ENCODE data around the gene ALK.

DNA sequence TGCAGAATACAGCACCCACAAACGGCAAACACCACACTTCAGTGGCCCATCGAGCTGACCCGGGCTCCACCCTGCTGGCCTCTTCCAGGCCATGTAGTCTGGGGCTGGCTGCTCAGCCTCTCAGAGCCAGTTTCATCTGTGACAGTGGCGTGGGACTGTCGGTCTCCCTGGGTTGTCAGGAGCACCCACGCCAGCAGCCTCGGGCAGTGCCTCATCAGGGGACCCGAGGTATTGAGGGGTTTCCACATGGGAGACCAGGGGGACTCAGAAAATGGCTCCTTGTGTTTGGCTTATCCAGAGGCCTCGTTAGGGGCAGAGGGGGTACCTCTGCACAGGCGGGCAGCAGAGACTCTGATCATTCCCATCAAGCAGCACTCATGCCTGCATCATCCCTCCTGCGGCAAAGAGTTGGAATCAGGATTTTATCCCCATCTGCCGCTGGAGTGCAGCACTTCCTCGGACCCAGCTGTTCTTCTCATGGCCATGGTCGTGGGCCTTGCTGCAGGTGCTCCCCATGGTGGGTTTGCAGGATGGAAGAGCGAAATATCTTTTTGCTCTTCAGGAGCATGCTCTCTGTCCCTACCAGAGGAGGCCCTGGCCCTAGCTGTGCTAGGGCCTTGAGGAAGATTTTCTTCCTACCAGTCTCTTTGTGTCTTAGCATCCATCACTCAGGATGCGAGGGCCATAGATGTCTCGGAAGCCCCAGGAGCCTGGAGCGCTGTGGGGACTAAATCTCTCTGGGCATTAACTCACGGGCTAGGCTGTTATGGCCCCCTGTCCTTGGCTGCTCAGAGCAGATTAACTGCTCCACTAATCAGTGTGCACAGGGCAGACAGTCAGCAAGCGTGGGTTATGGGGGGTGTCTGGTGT, 705.4 kb downstream of the ALK start:
- TF ChIP-seq, protein P1, sequence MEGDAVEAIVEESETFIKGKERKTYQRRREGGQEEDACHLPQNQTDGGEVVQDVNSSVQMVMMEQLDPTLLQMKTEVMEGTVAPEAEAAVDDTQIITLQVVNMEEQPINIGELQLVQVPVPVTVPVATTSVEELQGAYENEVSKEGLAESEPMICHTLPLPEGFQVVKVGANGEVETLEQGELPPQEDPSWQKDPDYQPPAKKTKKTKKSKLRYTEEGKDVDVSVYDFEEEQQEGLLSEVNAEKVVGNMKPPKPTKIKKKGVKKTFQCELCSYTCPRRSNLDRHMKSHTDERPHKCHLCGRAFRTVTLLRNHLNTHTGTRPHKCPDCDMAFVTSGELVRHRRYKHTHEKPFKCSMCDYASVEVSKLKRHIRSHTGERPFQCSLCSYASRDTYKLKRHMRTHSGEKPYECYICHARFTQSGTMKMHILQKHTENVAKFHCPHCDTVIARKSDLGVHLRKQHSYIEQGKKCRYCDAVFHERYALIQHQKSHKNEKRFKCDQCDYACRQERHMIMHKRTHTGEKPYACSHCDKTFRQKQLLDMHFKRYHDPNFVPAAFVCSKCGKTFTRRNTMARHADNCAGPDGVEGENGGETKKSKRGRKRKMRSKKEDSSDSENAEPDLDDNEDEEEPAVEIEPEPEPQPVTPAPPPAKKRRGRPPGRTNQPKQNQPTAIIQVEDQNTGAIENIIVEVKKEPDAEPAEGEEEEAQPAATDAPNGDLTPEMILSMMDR (IDR thresholded peaks at IDR 0.05 in 2 of 3, conservative IDR thresholded peaks at IDR 0.05 in 1 of 3; ENCODE audit: control insufficient read depth in 2 of 3, extremely low read depth in 1 of 3, insufficient read depth in 1 of 3, low read depth in 3 of 3, low read length in 3 of 3), result no peak
- TF ChIP-seq FOXK2 (IDR thresholded peaks at IDR 0.05), result no peak
- no peak for TF ChIP-seq FOS (IDR thresholded peaks at IDR 0.05; ENCODE audit: borderline replicate concordance, extremely low read depth, insufficient read length)
- TF ChIP-seq, protein P2, sequence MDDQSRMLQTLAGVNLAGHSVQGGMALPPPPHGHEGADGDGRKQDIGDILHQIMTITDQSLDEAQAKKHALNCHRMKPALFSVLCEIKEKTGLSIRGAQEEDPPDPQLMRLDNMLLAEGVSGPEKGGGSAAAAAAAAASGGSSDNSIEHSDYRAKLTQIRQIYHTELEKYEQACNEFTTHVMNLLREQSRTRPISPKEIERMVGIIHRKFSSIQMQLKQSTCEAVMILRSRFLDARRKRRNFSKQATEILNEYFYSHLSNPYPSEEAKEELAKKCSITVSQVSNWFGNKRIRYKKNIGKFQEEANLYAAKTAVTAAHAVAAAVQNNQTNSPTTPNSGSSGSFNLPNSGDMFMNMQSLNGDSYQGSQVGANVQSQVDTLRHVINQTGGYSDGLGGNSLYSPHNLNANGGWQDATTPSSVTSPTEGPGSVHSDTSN (IDR thresholded peaks at IDR 0.05; ENCODE audit: insufficient replicate concordance, low read depth, low read length), result no peak
- TF ChIP-seq, protein P3, sequence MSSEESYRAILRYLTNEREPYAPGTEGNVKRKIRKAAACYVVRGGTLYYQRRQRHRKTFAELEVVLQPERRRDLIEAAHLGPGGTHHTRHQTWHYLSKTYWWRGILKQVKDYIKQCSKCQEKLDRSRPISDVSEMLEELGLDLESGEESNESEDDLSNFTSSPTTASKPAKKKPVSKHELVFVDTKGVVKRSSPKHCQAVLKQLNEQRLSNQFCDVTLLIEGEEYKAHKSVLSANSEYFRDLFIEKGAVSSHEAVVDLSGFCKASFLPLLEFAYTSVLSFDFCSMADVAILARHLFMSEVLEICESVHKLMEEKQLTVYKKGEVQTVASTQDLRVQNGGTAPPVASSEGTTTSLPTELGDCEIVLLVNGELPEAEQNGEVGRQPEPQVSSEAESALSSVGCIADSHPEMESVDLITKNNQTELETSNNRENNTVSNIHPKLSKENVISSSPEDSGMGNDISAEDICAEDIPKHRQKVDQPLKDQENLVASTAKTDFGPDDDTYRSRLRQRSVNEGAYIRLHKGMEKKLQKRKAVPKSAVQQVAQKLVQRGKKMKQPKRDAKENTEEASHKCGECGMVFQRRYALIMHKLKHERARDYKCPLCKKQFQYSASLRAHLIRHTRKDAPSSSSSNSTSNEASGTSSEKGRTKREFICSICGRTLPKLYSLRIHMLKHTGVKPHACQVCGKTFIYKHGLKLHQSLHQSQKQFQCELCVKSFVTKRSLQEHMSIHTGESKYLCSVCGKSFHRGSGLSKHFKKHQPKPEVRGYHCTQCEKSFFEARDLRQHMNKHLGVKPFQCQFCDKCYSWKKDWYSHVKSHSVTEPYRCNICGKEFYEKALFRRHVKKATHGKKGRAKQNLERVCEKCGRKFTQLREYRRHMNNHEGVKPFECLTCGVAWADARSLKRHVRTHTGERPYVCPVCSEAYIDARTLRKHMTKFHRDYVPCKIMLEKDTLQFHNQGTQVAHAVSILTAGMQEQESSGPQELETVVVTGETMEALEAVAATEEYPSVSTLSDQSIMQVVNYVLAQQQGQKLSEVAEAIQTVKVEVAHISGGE (CRISPR knock-in tag; IDR thresholded peaks at IDR 0.05), result no peak
- TF ChIP-seq YY1 (IDR thresholded peaks at IDR 0.05; ENCODE audit: low read depth, low read length), result no peak
- no peak for TF ChIP-seq SIN3A (IDR thresholded peaks at IDR 0.05; ENCODE audit: low read depth, low read length)
- no peak for TF ChIP-seq EGR1 (IDR thresholded peaks at IDR 0.05; ENCODE audit: borderline replicate concordance in 1 of 2, low read depth in 2 of 2, low read length in 2 of 2)
- TF ChIP-seq, protein P4, sequence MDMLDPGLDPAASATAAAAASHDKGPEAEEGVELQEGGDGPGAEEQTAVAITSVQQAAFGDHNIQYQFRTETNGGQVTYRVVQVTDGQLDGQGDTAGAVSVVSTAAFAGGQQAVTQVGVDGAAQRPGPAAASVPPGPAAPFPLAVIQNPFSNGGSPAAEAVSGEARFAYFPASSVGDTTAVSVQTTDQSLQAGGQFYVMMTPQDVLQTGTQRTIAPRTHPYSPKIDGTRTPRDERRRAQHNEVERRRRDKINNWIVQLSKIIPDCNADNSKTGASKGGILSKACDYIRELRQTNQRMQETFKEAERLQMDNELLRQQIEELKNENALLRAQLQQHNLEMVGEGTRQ (IDR thresholded peaks at IDR 0.05; ENCODE audit: borderline replicate concordance, low read depth, low read length), result no peak
- no peak for TF ChIP-seq EZH2 (IDR thresholded peaks at IDR 0.05; ENCODE audit: borderline replicate concordance, control insufficient read depth, low read depth, low read length)

Data from GM12878 (cell line).